Panc1 (cell line): ENCODE measurements around the gene ONECUT2.

Experiments used
- CTCF ChIP-seq: fragments of 450-650 bp; IDR thresholded peaks from 2 replicates; pipeline ENCODE4 v1.5.1; 2017; ENCODE audit warnings: mild to moderate bottlenecking
- POLR2AphosphoS5 ChIP-seq: IDR thresholded peaks from 2 replicates; pipeline ENCODE4 v1.6.1; 2012; ENCODE audit warnings: mild to moderate bottlenecking, low read depth, low read length, moderate library complexity
- TCF7L2 ChIP-seq: IDR thresholded peaks from 2 replicates; pipeline ENCODE4 v1.6.1; 2011; ENCODE audit warnings: mild to moderate bottlenecking, low read depth, low read length, inconsistent platforms

- TF ChIP-seq CTCF: no peak
- no peak for TF ChIP-seq POLR2AphosphoS5
- no peak for TF ChIP-seq TCF7L2
Observed at GRCh38 chr18:57538614-57539013, 103.4 kb downstream of the ONECUT2 start.
